ENCODE measurements around the gene GSKIP. TPM values are rescaled to one million over a fixed set of nuclear protein-coding genes. Genes with fewer than 3 reads are reported as not detected.
A peak's percentile ranks its signal among the peaks of the same experiment; 100 is the strongest.

Gene GSKIP
- total RNA-seq, 2 experiments from 2014 or later = 21.8 to 21.9 TPM

DNA sequence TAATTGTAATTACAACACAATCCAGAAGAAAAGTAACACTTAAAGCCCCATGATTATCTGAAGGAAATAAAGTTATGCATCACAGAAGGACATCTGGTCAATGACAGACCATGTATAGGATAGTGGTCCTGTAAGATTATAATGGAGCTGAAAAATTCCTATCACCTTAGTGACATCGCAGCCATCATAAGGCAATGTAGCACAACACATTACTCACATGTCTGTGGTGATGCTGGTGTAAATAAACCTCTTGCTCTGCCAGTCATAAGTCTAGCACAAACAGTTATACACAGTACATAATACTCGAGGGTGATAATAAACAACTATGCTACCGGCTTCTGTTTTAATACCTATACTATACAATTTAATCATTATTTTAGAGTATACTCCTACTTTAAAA is 11.3 kb upstream of the GSKIP start:
- no peak overlapping the region for H3K27ac Mint-ChIP-seq
- DNase-seq (no peak), ATAC-seq (no peak)
- TF ChIP-seq, protein P1, sequence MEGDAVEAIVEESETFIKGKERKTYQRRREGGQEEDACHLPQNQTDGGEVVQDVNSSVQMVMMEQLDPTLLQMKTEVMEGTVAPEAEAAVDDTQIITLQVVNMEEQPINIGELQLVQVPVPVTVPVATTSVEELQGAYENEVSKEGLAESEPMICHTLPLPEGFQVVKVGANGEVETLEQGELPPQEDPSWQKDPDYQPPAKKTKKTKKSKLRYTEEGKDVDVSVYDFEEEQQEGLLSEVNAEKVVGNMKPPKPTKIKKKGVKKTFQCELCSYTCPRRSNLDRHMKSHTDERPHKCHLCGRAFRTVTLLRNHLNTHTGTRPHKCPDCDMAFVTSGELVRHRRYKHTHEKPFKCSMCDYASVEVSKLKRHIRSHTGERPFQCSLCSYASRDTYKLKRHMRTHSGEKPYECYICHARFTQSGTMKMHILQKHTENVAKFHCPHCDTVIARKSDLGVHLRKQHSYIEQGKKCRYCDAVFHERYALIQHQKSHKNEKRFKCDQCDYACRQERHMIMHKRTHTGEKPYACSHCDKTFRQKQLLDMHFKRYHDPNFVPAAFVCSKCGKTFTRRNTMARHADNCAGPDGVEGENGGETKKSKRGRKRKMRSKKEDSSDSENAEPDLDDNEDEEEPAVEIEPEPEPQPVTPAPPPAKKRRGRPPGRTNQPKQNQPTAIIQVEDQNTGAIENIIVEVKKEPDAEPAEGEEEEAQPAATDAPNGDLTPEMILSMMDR (IDR thresholded peaks at IDR 0.05) = no peak
- H3K4me3 Mint-ChIP-seq = no peak overlapping the region
- POLR2A ChIA-PET = interaction anchor here (1.0 kb wide), 1 partner anchor 39 kb away, joined by 3 read pairs; no protein-coding TSS in a partner anchor
- H3K9me3 Mint-ChIP-seq = no peaks in the 10 kb centered on the region
- peaks cover 9% of the 10 kb centered on the region for H3K36me3 Mint-ChIP-seq (ENCODE audit: low read depth)
- H3K27me3 Mint-ChIP-seq = no peaks in the 10 kb centered on the region
- CTCF ChIA-PET = no interaction called here
- intact Hi-C loops (cut with micrococcal nuclease) = no loop called here
- peaks cover 35% of the 10 kb centered on the region for H3K4me1 Mint-ChIP-seq (ENCODE audit: low read depth)

DNA sequence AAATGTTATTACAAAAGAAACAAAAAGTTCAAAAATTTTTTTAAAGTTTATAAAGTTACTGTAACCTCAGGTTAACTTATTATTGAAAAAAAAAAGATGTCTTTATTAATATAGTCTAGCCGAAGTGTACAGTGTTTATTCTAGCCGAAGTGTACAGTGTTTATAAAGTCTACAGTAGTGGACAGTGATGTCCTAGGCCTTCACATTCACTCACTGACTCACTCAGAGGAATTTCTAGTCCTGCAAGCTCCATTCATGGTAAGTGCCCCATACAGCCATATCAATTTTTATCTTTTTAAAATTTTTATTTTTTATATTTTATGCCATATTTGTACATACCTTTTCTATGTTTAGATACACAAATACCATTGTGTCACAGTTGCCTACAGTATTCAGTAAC is 10.6 kb upstream of the GSKIP start:
- Mint-ChIP-seq H3K4me3 (no peak overlapping the region), H3K9me3 (no peaks in the 10 kb centered on the region), H3K4me1 (ENCODE audit: low read depth) (peaks cover 34% of the 10 kb centered on the region), H3K27ac (no peak overlapping the region), H3K36me3 (ENCODE audit: low read depth) (peaks cover 9% of the 10 kb centered on the region), H3K27me3 (no peaks in the 10 kb centered on the region)
- intact Hi-C loops (cut with micrococcal nuclease) = no loop called here
- TF ChIP-seq, protein P1 (IDR thresholded peaks at IDR 0.05) = no peak
- CTCF ChIA-PET = no interaction called here
- DNase-seq (no peak), ATAC-seq (no peak)
- POLR2A ChIA-PET = no interaction called here

DNA sequence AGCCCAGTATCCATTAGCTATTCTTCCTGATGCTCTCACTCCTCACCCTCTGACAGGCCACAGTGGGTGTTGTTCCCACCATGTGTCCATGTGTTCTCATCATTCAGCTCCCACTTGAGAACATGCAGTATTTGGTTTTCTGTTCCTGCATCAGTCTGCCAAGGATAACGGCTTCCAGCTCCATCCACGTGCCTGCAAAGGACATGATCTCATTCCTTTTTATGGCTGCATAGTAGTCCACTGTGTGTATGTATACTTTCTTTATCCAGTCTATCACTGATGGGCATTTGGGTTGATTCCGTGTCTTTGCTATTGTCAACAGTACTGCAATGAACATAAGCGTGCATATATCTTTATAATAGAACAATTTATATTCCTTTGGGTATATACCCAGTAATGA is 9.1 kb upstream of the GSKIP start:
- Mint-ChIP-seq H3K27me3 (no peaks in the 10 kb centered on the region), H3K4me3 (no peak overlapping the region), H3K27ac (no peak overlapping the region), H3K9me3 (no peaks in the 10 kb centered on the region), H3K4me1 (ENCODE audit: low read depth) (peaks cover 40% of the 10 kb centered on the region), H3K36me3 (ENCODE audit: low read depth) (peaks cover 13% of the 10 kb centered on the region)
- CTCF ChIA-PET = no interaction called here
- DNase-seq (no peak), ATAC-seq (no peak)
- TF ChIP-seq, protein P1 (IDR thresholded peaks at IDR 0.05) = no peak
- POLR2A ChIA-PET = interaction anchor here (1.3 kb wide), 1 partner anchor 37 kb away, joined by 3 read pairs; no protein-coding TSS in a partner anchor
- intact Hi-C loops (cut with micrococcal nuclease) = no loop called here

DNA sequence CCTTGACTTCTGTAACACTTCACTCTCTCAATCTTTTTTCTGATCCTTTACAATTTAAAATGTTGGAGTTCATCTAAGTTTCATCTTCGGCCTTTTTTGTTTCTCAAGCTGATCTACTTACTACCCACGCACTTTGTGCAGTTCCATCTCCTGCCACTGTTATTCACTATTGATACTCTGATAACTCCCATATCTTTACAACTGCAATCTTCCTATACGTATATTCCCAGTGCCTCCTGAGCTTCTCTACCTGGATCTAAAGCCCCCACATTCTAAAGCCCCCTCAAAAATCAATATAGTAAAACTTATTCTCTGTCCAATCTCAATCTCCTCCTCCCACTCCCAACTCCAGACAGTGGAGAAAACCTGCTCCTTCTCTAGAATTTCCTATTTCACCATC is 6.1 kb upstream of the GSKIP start:
- TF ChIP-seq, protein P1 (IDR thresholded peaks at IDR 0.05) = no peak
- no peak for ATAC-seq
- CTCF ChIA-PET = interaction anchor here (1.4 to 1.6 kb wide), 2 partner anchors 25 to 29 kb away, joined by 3 to 4 read pairs; no protein-coding TSS in a partner anchor
- H3K4me1 Mint-ChIP-seq (ENCODE audit: low read depth) = peaks cover 54% of the 10 kb centered on the region
- H3K4me3 Mint-ChIP-seq = no peak overlapping the region
- no peaks in the 10 kb centered on the region for H3K9me3 Mint-ChIP-seq
- H3K36me3 Mint-ChIP-seq (ENCODE audit: low read depth) = peaks cover 20% of the 10 kb centered on the region
- no peak for DNase-seq
- peak overlapping the region; percentile 47 for H3K27ac Mint-ChIP-seq
- intact Hi-C loops (cut with micrococcal nuclease) = no loop called here
- POLR2A ChIA-PET = interaction anchor here (0.6 to 1.2 kb wide), 2 partner anchors 34 to 60 kb away, joined by 3 to 4 read pairs; no protein-coding TSS in a partner anchor
- no peaks in the 10 kb centered on the region for H3K27me3 Mint-ChIP-seq

DNA sequence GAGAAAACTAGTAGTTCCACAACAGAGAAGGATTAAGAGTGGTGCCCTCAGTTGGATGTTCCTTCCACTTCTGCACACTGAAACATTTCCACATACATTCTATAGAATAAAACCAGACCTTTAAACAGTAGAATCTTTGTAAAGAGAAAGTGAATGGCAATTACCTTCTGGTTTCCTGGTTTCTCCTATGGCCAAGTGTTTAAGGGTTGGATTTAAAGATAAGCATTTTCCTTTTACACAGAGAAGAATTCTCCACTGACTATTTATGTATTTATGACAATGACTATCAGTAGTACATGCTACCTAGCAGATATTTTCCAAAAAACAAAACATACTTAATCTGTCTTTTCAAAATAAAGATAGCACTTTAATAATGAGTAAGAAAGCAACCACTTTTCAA is 3.4 kb upstream of the GSKIP start:
- Mint-ChIP-seq H3K4me1 (ENCODE audit: low read depth) (peaks cover 56% of the 10 kb centered on the region), H3K36me3 (ENCODE audit: low read depth) (peaks cover 15% of the 10 kb centered on the region), H3K27me3 (no peaks in the 10 kb centered on the region), H3K27ac (no peak overlapping the region), H3K9me3 (no peaks in the 10 kb centered on the region), H3K4me3 (no peak overlapping the region)
- ATAC-seq = no peak
- intact Hi-C loops (cut with micrococcal nuclease) = loop anchor here (5.0 kb wide), 1 partner anchor 142 kb away; the partner anchor contains the start of gene PAPOLA
- CTCF ChIA-PET = no interaction called here
- TF ChIP-seq, protein P1 (IDR thresholded peaks at IDR 0.05) = no peak
- DNase-seq = no peak
- POLR2A ChIA-PET = no interaction called here

Data from activated CD8-positive, alpha-beta T cell treated with anti-CD3 and anti-CD28 coated beads for 36 hours (primary cell).